ENCODE data around the gene MAP1S. TPM values are rescaled to one million over a fixed set of nuclear protein-coding genes. Genes with fewer than 3 reads are reported as not detected.

MAP1S gene
- total RNA-seq, 4 donors from 2014 or later: 30.2 to 159 (median 68.0) TPM

GRCh38 chr19:17739121-17739875, 20.0 kb downstream of the MAP1S start:
- 40 to 69% methylated on average over 1 to 18 of the region's 18 CpGs for WGBS, 2 donors (ENCODE audit: low coverage in 1 of 2)
- Histone ChIP-seq H3K9me3 (no peaks in the 10 kb centered on the region), H3K36me3 (peaks cover 0 to 4% (median under 1%) of the 10 kb centered on the region in 4 donors), H3K27me3 (no peaks in the 10 kb centered on the region), H3K27ac (no peak overlapping the region), H3K4me3 (no peak overlapping the region), H3K4me1 (no peaks in the 10 kb centered on the region)
- TF ChIP-seq POLR2AphosphoS5 (IDR thresholded peaks at IDR 0.05) (no peak), CTCF (IDR thresholded peaks at IDR 0.05) (no peak), EP300 (IDR thresholded peaks at IDR 0.05; ENCODE audit: low read depth) (no peak), POLR2A (IDR thresholded peaks at IDR 0.05) (no peak)
- in situ Hi-C loops (cut with MboI; ENCODE audit: low pct_ligation_motif_present in 1 of 4, low pct_unique_long_range_greater_than_20kb in 1 of 4, low sequenced_read_pairs in 3 of 4) (no loop called here), intact Hi-C loops (cut with DNase I; ENCODE audit: low total_unique reads) (no loop called here)
- DNase-seq: peak; percentile 49

- Histone ChIP-seq H3K36me3 (peaks cover 0 to under 1% (median 0%) of the 10 kb centered on the region in 4 donors), H3K27ac (no peak overlapping the region), H3K4me3 (no peak overlapping the region), H3K27me3 (no peaks in the 10 kb centered on the region), H3K9me3 (no peaks in the 10 kb centered on the region), H3K4me1 (no peaks in the 10 kb centered on the region)
- intact Hi-C loops (cut with DNase I; ENCODE audit: low total_unique reads) (no loop called here), in situ Hi-C loops (cut with MboI; ENCODE audit: low pct_ligation_motif_present in 1 of 4, low pct_unique_long_range_greater_than_20kb in 1 of 4, low sequenced_read_pairs in 3 of 4) (no loop called here)
- TF ChIP-seq CTCF (IDR thresholded peaks at IDR 0.05): no peak
- TF ChIP-seq POLR2AphosphoS5 (IDR thresholded peaks at IDR 0.05): no peak
- TF ChIP-seq EP300 (IDR thresholded peaks at IDR 0.05; ENCODE audit: low read depth): no peak
- TF ChIP-seq POLR2A (IDR thresholded peaks at IDR 0.05): no peak
- DNase-seq: no peak
- 80 to 95% methylated on average over 1 to 2 of the region's 2 CpGs for WGBS, 2 donors (ENCODE audit: low coverage in 1 of 2)
Measured at GRCh38 chr19:17741456-17741855, 22.2 kb downstream of the MAP1S start.

GRCh38 chr19:17743874-17744580, 24.7 kb downstream of the MAP1S start:
- DNase-seq: no peak
- H3K4me3 ChIP-seq: no peak overlapping the region
- WGBS, 2 donors (ENCODE audit: low coverage in 1 of 2): 70 to 82% methylated on average over 4 to 6 of the region's 6 CpGs
- intact Hi-C loops (cut with DNase I; ENCODE audit: low total_unique reads) (no loop called here), in situ Hi-C loops (cut with MboI; ENCODE audit: low pct_ligation_motif_present in 1 of 4, low pct_unique_long_range_greater_than_20kb in 1 of 4, low sequenced_read_pairs in 3 of 4) (no loop called here)
- H3K36me3 ChIP-seq: no peaks in the 10 kb centered on the region
- no peaks in the 10 kb centered on the region for H3K9me3 ChIP-seq
- no peak overlapping the region for H3K27ac ChIP-seq
- H3K27me3 ChIP-seq: no peaks in the 10 kb centered on the region
- no peak for TF ChIP-seq POLR2A (IDR thresholded peaks at IDR 0.05)
- TF ChIP-seq EP300 (IDR thresholded peaks at IDR 0.05; ENCODE audit: low read depth): no peak
- TF ChIP-seq CTCF (IDR thresholded peaks at IDR 0.05): no peak
- no peak for TF ChIP-seq POLR2AphosphoS5 (IDR thresholded peaks at IDR 0.05)
- H3K4me1 ChIP-seq: peaks cover 0 to 10% (median 7%) of the 10 kb centered on the region in 4 donors

All from transverse colon (tissue), 4 donors.